CD14-positive monocyte (primary cell): ENCODE measurements around the gene RNASEL. TPM values are rescaled to one million over a fixed set of nuclear protein-coding genes. Genes with fewer than 3 reads are reported as not detected.

Experiments
- DNase-seq, 3 donors: peaks; one replicate each; pipeline ENCODE4 v3.0.0-alpha.2; 2011 to 2022
- H2AFZ ChIP-seq: 2 replicates; pipeline ENCODE4 v1.6.0; 2012; ENCODE audit warnings: mild to moderate bottlenecking, low read depth, low read length, inconsistent platforms; ENCODE audit not compliant: insufficient read depth, poor library complexity, severe bottlenecking
- H3K27ac ChIP-seq, 2 donors: 1 replicate in 1 of 2; 2 replicates in 1 of 2; pipeline ENCODE4 v1.5.1; 2012 to 2013; ENCODE audit warnings: low read length in 2 of 2, control low read depth in 1 of 2, inconsistent platforms in 1 of 2, low read depth in 1 of 2, mild to moderate bottlenecking in 1 of 2
- H3K27me3 ChIP-seq, 2 donors: one replicate each; pipeline versions ENCODE4 v1.6.0 to v1.6.1; 2011 to 2013; ENCODE audit warnings: low read length in 2 of 2; ENCODE audit not compliant: control insufficient read depth in 2 of 2, insufficient read depth in 2 of 2
- H3K36me3 ChIP-seq, 2 donors: replicated peaks in 1 of 2; 1 replicate in 1 of 2; 2 replicates in 1 of 2; pipeline versions ENCODE4 v1.5.1 to v1.6.1; 2012 to 2013; ENCODE audit warnings: low read length in 2 of 2, control low read depth in 1 of 2, inconsistent platforms in 1 of 2, mild to moderate bottlenecking in 1 of 2; ENCODE audit not compliant: insufficient read depth in 2 of 2, control insufficient read depth in 1 of 2
- H3K4me1 ChIP-seq, 2 donors: 1 replicate in 1 of 2; 2 replicates in 1 of 2; pipeline versions ENCODE4 v1.5.1 to v1.6.1; 2012 to 2013; ENCODE audit warnings: low read length in 2 of 2, control low read depth in 1 of 2, inconsistent platforms in 1 of 2, mild to moderate bottlenecking in 1 of 2, moderate library complexity in 1 of 2; ENCODE audit not compliant: insufficient read depth in 2 of 2, control insufficient read depth in 1 of 2
- H3K4me2 ChIP-seq: replicated peaks from 2 replicates; pipeline ENCODE3; 2012; ENCODE audit warnings: low read length, moderate library complexity, mild to moderate bottlenecking; ENCODE audit not compliant: poor library complexity, severe bottlenecking; ENCODE audit errors: extremely low read depth
- H3K4me3 ChIP-seq, 3 experiments: fragments of 200-600 bp in 1 of 3; sonication (generic) in 1 of 3; replicated peaks in 1 of 3; 1 replicate in 2 of 3; 2 replicates in 1 of 3; pipeline ENCODE4 v1.5.1; 2011 to 2013; ENCODE audit warnings: low read length in 3 of 3, mild to moderate bottlenecking in 3 of 3, control low read depth in 2 of 3, low read depth in 2 of 3, inconsistent platforms in 1 of 3, moderate library complexity in 1 of 3
- H3K79me2 ChIP-seq: 2 replicates; pipeline ENCODE4 v1.6.0; 2012; ENCODE audit warnings: mild to moderate bottlenecking, control low read depth, inconsistent platforms, low read length, moderate library complexity; ENCODE audit not compliant: insufficient read depth
- H3K9ac ChIP-seq: 2 replicates; pipeline ENCODE4 v1.6.0; 2017; ENCODE audit warnings: low read length, mild to moderate bottlenecking; ENCODE audit not compliant: insufficient read depth, poor library complexity, severe bottlenecking
- H3K9me3 ChIP-seq, 2 donors: replicated peaks in 1 of 2; 1 replicate in 1 of 2; 2 replicates in 1 of 2; pipeline versions ENCODE4 v1.5.1 to v1.6.1; 2012 to 2013; ENCODE audit warnings: low read length in 2 of 2, control low read depth in 1 of 2; ENCODE audit not compliant: control insufficient read depth in 1 of 2, insufficient read depth in 1 of 2
- H4K20me1 ChIP-seq: 2 replicates; pipeline ENCODE4 v1.6.0; 2012; ENCODE audit warnings: mild to moderate bottlenecking, low read length, control low read depth, moderate library complexity; ENCODE audit not compliant: insufficient read depth
- H3K27ac Mint-ChIP-seq, 7 donors: one replicate each; pipeline ENCODE4 v1.8.0; 2020; ENCODE audit warnings: mild to moderate bottlenecking in 7 of 7, mixed read lengths in 7 of 7, moderate library complexity in 6 of 7, inconsistent platforms in 2 of 7
- H3K27me3 Mint-ChIP-seq, 3 donors: one replicate each; pipeline ENCODE4 v1.8.0; 2021 to 2022; ENCODE audit warnings: low read depth in 3 of 3, mild to moderate bottlenecking in 3 of 3, mixed read lengths in 3 of 3, moderate library complexity in 3 of 3, inconsistent platforms in 1 of 3
- H3K36me3 Mint-ChIP-seq, 2 donors: one replicate each; pipeline ENCODE4 v1.8.0; 2020; ENCODE audit warnings: mixed read lengths in 2 of 2, inconsistent platforms in 1 of 2, mild to moderate bottlenecking in 1 of 2
- H3K4me1 Mint-ChIP-seq: one replicate; pipeline ENCODE4 v1.8.0; 2020; ENCODE audit warnings: mild to moderate bottlenecking, mixed read lengths
- H3K4me3 Mint-ChIP-seq, 2 donors: one replicate each; pipeline ENCODE4 v1.8.0; 2020; ENCODE audit warnings: mild to moderate bottlenecking in 2 of 2, mixed read lengths in 2 of 2, moderate library complexity in 1 of 2
- H3K9me3 Mint-ChIP-seq, 7 donors: one replicate each; pipeline ENCODE4 v1.8.0; 2020 to 2022; ENCODE audit warnings: mixed read lengths in 7 of 7, mild to moderate bottlenecking in 6 of 7, moderate library complexity in 6 of 7, inconsistent platforms in 2 of 7
- CTCF ChIP-seq: fragments of 200-600 bp; IDR thresholded peaks from one replicate; pipeline ENCODE4 v1.8.0; 2022; ENCODE audit warnings: antibody characterized with exemption, mild to moderate bottlenecking
- WGBS: methylation state at CpG from one replicate; pipeline ENCODE4 v1.1.5; 2013; ENCODE audit warnings: missing lambda C conversion rate; ENCODE audit not compliant: insufficient coverage; 5-methylcytosine and 5-hydroxymethylcytosine counted together
- intact Hi-C, 2 donors: fragments of 100-400 bp; cut with micrococcal nuclease; formaldehyde crosslinking; loops; one replicate each; pipeline versions ENCODE4 v1.15.0 to v1.15.1; 2023
- polyA plus RNA-seq, 3 donors: library from polyadenylated mRNA; depleted of rRNA in 1 of 3; unstranded in 2 of 3; stranded (reverse) in 1 of 3; fragments of 300-500 nt in 2 of 3; fragments of >200 nt in 1 of 3; fragmentation: Illumina TruSeq in 2 of 3; gene quantifications; 1 replicate in 2 of 3; 2 replicates in 1 of 3; pipeline ENCODE4 v1.2.3, GENCODE V29; 2012 to 2021

Gene RNASEL
- polyA plus RNA-seq, 3 donors, result 6.9 to 12.3 (median 7.9) TPM

GRCh38 chr1:182574156-182574555, 14.9 kb downstream of the RNASEL start:
- Histone ChIP-seq H3K4me3 (no peak overlapping the region), H3K36me3 (peaks cover 34 to 58% of the 10 kb centered on the region in 2 donors), H3K27ac (no peak overlapping the region), H2AFZ (no peak overlapping the region), H3K4me2 (no peak overlapping the region), H4K20me1 (no peaks in the 10 kb centered on the region), H3K27me3 (no peaks in the 10 kb centered on the region), H3K4me1 (no peaks in the 10 kb centered on the region), H3K9ac (no peak overlapping the region), H3K79me2 (no peaks in the 10 kb centered on the region), H3K9me3 (no peaks in the 10 kb centered on the region)
- Mint-ChIP-seq H3K36me3 (peaks cover 48 to 54% of the 10 kb centered on the region in 2 donors), H3K27ac (peak overlapping the region in 1 of 7 donors; percentile 26), H3K9me3 (peaks cover 0 to 3% (median 0%) of the 10 kb centered on the region in 7 donors), H3K27me3 (peaks cover 0 to 2% (median 0%) of the 10 kb centered on the region in 3 donors), H3K4me1 (peaks cover 5% of the 10 kb centered on the region), H3K4me3 (no peak overlapping the region)
- no CpG with 5 or more reads among the region's 4 CpGs for WGBS
- intact Hi-C loops, result no loop called here
- TF ChIP-seq CTCF, result no peak
- no peak for DNase-seq

GRCh38 chr1:182570611-182570970, 18.5 kb downstream of the RNASEL start:
- intact Hi-C loops, result no loop called here
- H3K27me3 ChIP-seq, result no peaks in the 10 kb centered on the region
- no peaks in the 10 kb centered on the region for H3K4me1 ChIP-seq
- no peaks in the 10 kb centered on the region for H4K20me1 ChIP-seq
- H2AFZ ChIP-seq, result no peak overlapping the region
- no peaks in the 10 kb centered on the region for H3K9me3 ChIP-seq
- peaks cover 18 to 32% of the 10 kb centered on the region in 2 donors for H3K36me3 ChIP-seq
- no peak for DNase-seq
- Mint-ChIP-seq H3K4me1 (peaks cover 2% of the 10 kb centered on the region), H3K9me3 (peaks cover 0 to 3% (median 0%) of the 10 kb centered on the region in 7 donors), H3K27me3 (no peaks in the 10 kb centered on the region), H3K36me3 (peaks cover 21 to 27% of the 10 kb centered on the region in 2 donors), H3K4me3 (no peak overlapping the region), H3K27ac (no peak overlapping the region)
- TF ChIP-seq CTCF, result no peak
- no peak overlapping the region for H3K4me2 ChIP-seq
- H3K79me2 ChIP-seq, result no peaks in the 10 kb centered on the region
- H3K4me3 ChIP-seq, result no peak overlapping the region
- 83% methylated on average over 1 of the region's 2 CpGs for WGBS
- H3K9ac ChIP-seq, result no peak overlapping the region
- no peak overlapping the region for H3K27ac ChIP-seq
